T-cell (primary cell): ENCODE results near the gene FBXL16. TPM values are rescaled to one million over a fixed set of nuclear protein-coding genes. Genes with fewer than 3 reads are reported as not detected.
"Not testable (repeated sequence)": the region's sequence is repeated elsewhere in the genome, so short reads cannot be mapped to it uniquely, and the experiment has no call there.

ENCODE experiments used
- ATAC-seq, 4 experiments: fragments of 200-7000 bp in 3 of 4; fragments of 150-1000 bp in 1 of 4; cut with Tn5 transposase; replicated peaks in 1 of 4; 1 replicate in 3 of 4; 2 replicates in 1 of 4; pipeline ENCODE4 v1.10.0; 2021; ENCODE audit warnings: moderate library complexity in 3 of 4, mild to moderate bottlenecking in 2 of 4, moderate number of reproducible peaks in 1 of 4
- CTCF ChIA-PET, 2 donors: fragments of 300-600 bp; sonication (Branson Sonifier 250); formaldehyde crosslinking; loops; one replicate each; lab custom pipeline; 2022; ENCODE audit warnings: antibody characterized with exemption in 2 of 2; lab: Charles Lee
- POLR2A ChIA-PET, 2 donors: fragments of 300-600 bp; sonication (Branson Sonifier 250); formaldehyde crosslinking; loops; one replicate each; lab custom pipeline; 2022; ENCODE audit warnings: antibody characterized with exemption in 2 of 2; lab: Charles Lee
- DNase-seq, 35 experiments: peaks; one replicate each; pipeline versions ENCODE4 v3.0.0 to v3.0.0-alpha.2; 2013 to 2023
- H3K27ac ChIP-seq: one replicate; pipeline ENCODE4 v1.5.1; 2013; ENCODE audit warnings: low read length
- H3K27me3 ChIP-seq, 2 experiments: replicated peaks in 1 of 2; 1 replicate in 1 of 2; 2 replicates in 1 of 2; pipeline versions ENCODE4 v1.6.1 to v1.7.0; 2013; ENCODE audit warnings: low read length in 1 of 2, mixed read lengths in 1 of 2; ENCODE audit not compliant: control insufficient read depth in 2 of 2, insufficient read depth in 2 of 2; ENCODE audit errors: extremely low read depth in 1 of 2
- H3K36me3 ChIP-seq, 2 donors: 1 replicate in 1 of 2; 2 replicates in 1 of 2; pipeline versions ENCODE4 v1.6.1 to v1.7.0; 2013; ENCODE audit warnings: low read length in 1 of 2; ENCODE audit not compliant: control insufficient read depth in 2 of 2, insufficient read depth in 1 of 2; ENCODE audit errors: extremely low read depth in 1 of 2
- H3K4me1 ChIP-seq, 2 experiments: 1 replicate in 1 of 2; 2 replicates in 1 of 2; pipeline versions ENCODE4 v1.6.1 to v1.7.0; 2013; ENCODE audit warnings: low read length in 2 of 2, mixed read lengths in 1 of 2; ENCODE audit not compliant: insufficient read depth in 2 of 2, control insufficient read depth in 1 of 2; ENCODE audit errors: extremely low read depth in 1 of 2
- H3K4me3 ChIP-seq, 2 donors: 1 replicate in 1 of 2; 2 replicates in 1 of 2; pipeline versions ENCODE4 v1.5.1 to v1.7.0; 2013; ENCODE audit warnings: mild to moderate bottlenecking in 2 of 2, low read length in 1 of 2, moderate library complexity in 1 of 2; ENCODE audit not compliant: control insufficient read depth in 1 of 2; ENCODE audit errors: extremely low read depth in 1 of 2
- H3K9me3 ChIP-seq: 2 replicates; pipeline ENCODE4 v1.7.0; 2013
- H3K27ac Mint-ChIP-seq, 2 donors: one replicate each; pipeline ENCODE4 v1.8.0; 2020 to 2021; ENCODE audit warnings: mild to moderate bottlenecking in 2 of 2, mixed read lengths in 2 of 2
- H3K27me3 Mint-ChIP-seq, 2 donors: one replicate each; pipeline ENCODE4 v1.8.0; 2021 to 2022; ENCODE audit warnings: mixed read lengths in 2 of 2
- H3K36me3 Mint-ChIP-seq: one replicate; pipeline ENCODE4 v1.8.0; 2021; ENCODE audit warnings: mixed read lengths
- H3K4me1 Mint-ChIP-seq, 3 donors: one replicate each; pipeline ENCODE4 v1.8.0; 2020 to 2022; ENCODE audit warnings: mixed read lengths in 3 of 3, mild to moderate bottlenecking in 1 of 3
- H3K4me3 Mint-ChIP-seq, 3 donors: one replicate each; pipeline ENCODE4 v1.8.0; 2020 to 2022; ENCODE audit warnings: mild to moderate bottlenecking in 3 of 3, mixed read lengths in 3 of 3, moderate library complexity in 3 of 3
- H3K9me3 Mint-ChIP-seq, 3 donors: one replicate each; pipeline ENCODE4 v1.8.0; 2020 to 2022; ENCODE audit warnings: mixed read lengths in 3 of 3
- WGBS: methylation state at CpG from one replicate; pipeline ENCODE4 v1.1.5; 2013; ENCODE audit warnings: missing lambda C conversion rate; ENCODE audit not compliant: insufficient coverage; 5-methylcytosine and 5-hydroxymethylcytosine counted together
- total RNA-seq, 35 experiments: library from RNA in 6 of 35; stranded (reverse) in 6 of 35; fragments of 120-200 nt in 1 of 35; gene quantifications; one replicate each; pipeline versions ENCODE4 v1.2.1 to v1.2.4 and lab custom pipeline; 2013 to 2026

The FBXL16 gene, protein sequence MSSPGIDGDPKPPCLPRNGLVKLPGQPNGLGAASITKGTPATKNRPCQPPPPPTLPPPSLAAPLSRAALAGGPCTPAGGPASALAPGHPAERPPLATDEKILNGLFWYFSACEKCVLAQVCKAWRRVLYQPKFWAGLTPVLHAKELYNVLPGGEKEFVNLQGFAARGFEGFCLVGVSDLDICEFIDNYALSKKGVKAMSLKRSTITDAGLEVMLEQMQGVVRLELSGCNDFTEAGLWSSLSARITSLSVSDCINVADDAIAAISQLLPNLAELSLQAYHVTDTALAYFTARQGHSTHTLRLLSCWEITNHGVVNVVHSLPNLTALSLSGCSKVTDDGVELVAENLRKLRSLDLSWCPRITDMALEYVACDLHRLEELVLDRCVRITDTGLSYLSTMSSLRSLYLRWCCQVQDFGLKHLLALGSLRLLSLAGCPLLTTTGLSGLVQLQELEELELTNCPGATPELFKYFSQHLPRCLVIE
- 10 to 100 TPM; 16.4 to 65.5 (median 50.2) TPM for total RNA-seq
- 9.2 TPM for total RNA-seq (2013)
- 0.28 to 23.5 (median 8.2) reads per million in 29 experiments for total RNA-seq (lab: John Stamatoyannopoulos, UW)

DNA sequence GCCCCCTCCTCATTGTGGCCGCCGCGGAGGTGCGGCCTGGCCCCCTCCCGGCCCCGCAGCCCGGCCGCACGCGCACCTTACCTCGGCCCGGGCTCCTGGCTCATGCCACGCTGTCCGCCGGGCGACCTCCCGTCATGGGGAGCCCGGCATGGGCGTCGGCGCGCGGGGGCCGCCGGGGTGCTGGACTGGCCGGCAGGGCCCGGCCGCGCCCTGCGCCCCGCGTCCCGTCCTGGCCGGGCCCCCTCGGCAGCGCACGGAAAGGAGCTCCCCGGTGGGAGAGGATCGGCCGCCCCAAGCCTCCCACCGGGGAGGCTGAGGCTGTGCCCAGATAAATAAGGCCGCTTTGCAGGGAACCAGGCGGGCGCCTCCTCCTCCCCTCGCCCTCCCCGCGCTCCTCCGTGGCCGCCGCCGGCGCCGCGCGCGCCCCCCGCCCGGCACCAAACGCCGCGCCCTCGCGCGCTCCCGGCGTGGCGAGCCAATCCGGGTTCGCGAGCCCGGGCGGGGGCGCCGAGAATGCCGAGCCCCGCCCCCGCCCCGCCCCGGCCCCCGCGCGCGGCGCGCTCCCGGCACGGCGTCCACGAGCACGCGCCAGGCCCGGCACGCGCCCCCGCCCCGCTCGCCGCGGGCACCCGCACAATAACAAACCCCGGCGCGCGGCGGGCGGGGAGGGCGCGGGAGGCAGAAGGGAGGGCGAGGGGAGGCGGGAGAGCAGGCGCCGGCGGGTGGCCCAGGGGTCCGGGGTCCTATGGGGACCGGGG, at the start of gene FBXL16:
FBXL16 (minus strand) TSS at position 371 of the 758 bp plus-strand sequence. CDS start 8,396 bp downstream, outside the sequence.
- no peaks in the 10 kb centered on the region for H3K9me3 ChIP-seq
- Mint-ChIP-seq H3K4me1 (peaks cover 0 to 13% (median 5%) of the 10 kb centered on the region in 3 donors), H3K27me3 (peaks cover 26 to 64% of the 10 kb centered on the region in 2 donors), H3K27ac (no peak within 1 kb of the TSS), H3K4me3 (peak within 1 kb of the TSS in 1 of 3 donors; percentile 54), H3K36me3 (no peaks in the 10 kb centered on the region), H3K9me3 (no peaks in the 10 kb centered on the region)
- peaks cover 8 to 91% of the 10 kb centered on the region in 2 experiments for H3K27me3 ChIP-seq
- WGBS, result 3% methylated on average over 95 of the region's 115 CpGs
- H3K27ac ChIP-seq, result no peak within 1 kb of the TSS
- ATAC-seq, result peak in 3 of 4 experiments; percentile 26 to 39 (median 27)
- ChIA-PET CTCF (no interaction called here), POLR2A (no interaction called here)
- H3K36me3 ChIP-seq, result no peaks in the 10 kb centered on the region
- H3K4me1 ChIP-seq, result peaks cover 0 to 27% of the 10 kb centered on the region in 2 experiments
- no peak for DNase-seq
- H3K4me3 ChIP-seq, result no peak within 1 kb of the TSS

- ChIA-PET CTCF (no interaction called here), POLR2A (no interaction called here)
- Histone ChIP-seq H3K4me3 (no peak overlapping the region), H3K9me3 (no peaks in the 10 kb centered on the region), H3K27ac (no peak overlapping the region), H3K36me3 (no peaks in the 10 kb centered on the region), H3K4me1 (peaks cover 0 to 4% of the 10 kb centered on the region in 2 experiments), H3K27me3 (peaks cover 0 to 25% of the 10 kb centered on the region in 2 experiments)
- H3K27me3 Mint-ChIP-seq, result peaks cover 6 to 10% of the 10 kb centered on the region in 2 donors
- no peak overlapping the region for H3K4me3 Mint-ChIP-seq
- peaks cover 2 to 6% (median 3%) of the 10 kb centered on the region in 3 donors for H3K4me1 Mint-ChIP-seq
- peak in 1 of 35 experiments; percentile 21 for DNase-seq
- H3K9me3 Mint-ChIP-seq, result peaks cover 0 to 3% (median 0%) of the 10 kb centered on the region in 3 donors
- ATAC-seq, result peak in 1 of 4 experiments; percentile 69
- no peaks in the 10 kb centered on the region for H3K36me3 Mint-ChIP-seq
- no peak overlapping the region for H3K27ac Mint-ChIP-seq
- WGBS, result 0% methylated on average over 4 of the region's 11 CpGs
These were observed 49.1 kb upstream of the FBXL16 start for GRCh38 chr16:754656-755055.

- H3K36me3 Mint-ChIP-seq, H3K4me3 ChIP-seq, H3K4me3 Mint-ChIP-seq, H3K27ac ChIP-seq, H3K4me1 Mint-ChIP-seq, CTCF ChIA-PET, H3K27ac Mint-ChIP-seq, ATAC-seq, POLR2A ChIA-PET, H3K9me3 Mint-ChIP-seq, H3K4me1 ChIP-seq, H3K36me3 ChIP-seq, H3K9me3 ChIP-seq, H3K27me3 Mint-ChIP-seq, DNase-seq: not testable (repeated sequence)
- H3K27me3 ChIP-seq, result peaks cover 0 to 22% of the 10 kb centered on the region in 2 experiments
- WGBS, result 94% methylated on average over 9 of the region's 11 CpGs
These were observed 48.6 kb upstream of the FBXL16 start for GRCh38 chr16:754121-754607.

- Histone ChIP-seq H3K4me3 (no peak overlapping the region), H3K27me3 (peaks cover 0 to 19% of the 10 kb centered on the region in 2 experiments), H3K4me1 (peaks cover 0 to 4% of the 10 kb centered on the region in 2 experiments), H3K36me3 (no peaks in the 10 kb centered on the region), H3K9me3 (no peaks in the 10 kb centered on the region), H3K27ac (no peak overlapping the region)
- no peak for DNase-seq
- Mint-ChIP-seq H3K27ac (no peak overlapping the region), H3K27me3 (peaks cover 4 to 5% of the 10 kb centered on the region in 2 donors), H3K4me3 (no peak overlapping the region), H3K9me3 (peaks cover 0 to 3% (median 0%) of the 10 kb centered on the region in 3 donors), H3K4me1 (peaks cover 0 to 3% (median 2%) of the 10 kb centered on the region in 3 donors), H3K36me3 (no peaks in the 10 kb centered on the region)
- ATAC-seq, result no peak
- POLR2A ChIA-PET, result no interaction called here
- CTCF ChIA-PET, result no interaction called here
- 81% methylated on average over 4 of the region's 10 CpGs for WGBS
These were observed 46.4 kb upstream of the FBXL16 start for GRCh38 chr16:752007-752312.

DNA sequence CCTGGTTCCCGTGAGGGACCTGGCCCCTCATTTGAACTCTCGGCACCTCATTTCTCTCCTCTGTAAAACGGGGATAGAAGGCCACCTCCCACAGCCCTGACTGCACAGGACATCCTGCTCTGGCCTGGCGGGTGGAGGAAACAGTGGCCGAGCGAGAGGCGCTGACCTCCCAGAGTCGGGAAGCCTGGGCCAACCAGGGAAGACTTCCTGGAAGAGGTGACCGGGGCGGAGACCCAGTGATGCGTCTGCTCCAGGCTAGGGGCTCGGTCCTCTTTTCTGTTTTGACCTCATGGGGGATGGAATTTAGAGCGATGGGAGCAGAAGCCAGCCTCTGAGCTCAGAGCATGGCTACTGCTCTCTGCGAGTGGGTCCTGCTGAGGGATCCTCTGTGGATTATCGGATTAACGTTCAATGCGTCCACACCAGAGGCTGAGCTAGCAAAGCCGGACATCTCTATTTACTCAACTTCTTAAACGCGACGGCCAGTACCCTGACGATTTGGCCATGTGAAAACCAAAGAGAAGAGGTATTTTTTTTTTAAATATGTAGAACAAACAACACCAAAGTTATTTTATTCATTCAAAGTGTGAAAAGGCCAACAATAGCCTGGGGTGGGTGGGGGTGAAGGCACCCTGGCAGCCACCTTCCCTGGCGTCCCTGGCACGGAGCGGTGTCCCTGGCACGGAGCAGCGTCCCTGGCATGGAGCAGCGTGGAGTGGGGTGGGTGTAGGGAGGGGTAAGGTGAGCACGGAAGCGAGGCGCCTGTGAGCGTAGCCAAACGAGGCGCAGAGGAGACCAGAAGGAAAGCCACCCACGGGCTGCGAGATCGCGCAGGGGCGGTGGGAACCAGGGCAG, 45.8 kb upstream of the FBXL16 start:
- Histone ChIP-seq H3K4me1 (peaks cover 0 to 4% of the 10 kb centered on the region in 2 experiments), H3K36me3 (no peaks in the 10 kb centered on the region), H3K9me3 (no peaks in the 10 kb centered on the region), H3K27ac (no peak overlapping the region), H3K4me3 (no peak overlapping the region), H3K27me3 (peaks cover 0 to 15% of the 10 kb centered on the region in 2 experiments)
- Mint-ChIP-seq H3K9me3 (peaks cover 0 to 1% (median 0%) of the 10 kb centered on the region in 3 donors), H3K27ac (no peak overlapping the region), H3K4me1 (peaks cover 0 to 3% (median 2%) of the 10 kb centered on the region in 3 donors), H3K4me3 (no peak overlapping the region), H3K36me3 (no peaks in the 10 kb centered on the region), H3K27me3 (peaks cover 1% of the 10 kb centered on the region in 2 donors)
- DNase-seq (no peak), ATAC-seq (no peak)
- 84% methylated on average over 30 of the region's 39 CpGs for WGBS
- POLR2A ChIA-PET, result interaction anchor here in 1 of 2 donors (0.6 kb wide), 1 partner anchor 414 kb away, joined by 9 read pairs; no protein-coding TSS in a partner anchor
- CTCF ChIA-PET, result no interaction called here
